SU-DHL-6 (cell line): ENCODE measurements around the gene MACC1.

ENCODE experiments used
- H2AFZ ChIP-seq: fragments of 200-600 bp; sonication (generic); 2 replicates; pipeline ENCODE4 v1.6.1; 2014; ENCODE audit warnings: low read depth, mild to moderate bottlenecking, moderate library complexity, mixed read lengths, antibody characterized with exemption, low read length; ENCODE audit not compliant: severe bottlenecking
- H3F3A ChIP-seq: fragments of 200-600 bp; shearing (Covaris generic); 2 replicates; pipeline ENCODE4 v1.6.0; 2016; ENCODE audit warnings: antibody characterized with exemption, mild to moderate bottlenecking; ENCODE audit not compliant: insufficient read depth
- H3K27ac ChIP-seq: fragments of 200-600 bp; sonication (generic); 2 replicates; pipeline ENCODE4 v1.5.1; 2016; ENCODE audit warnings: low read depth, mild to moderate bottlenecking, low read length, moderate library complexity, mixed read lengths
- H3K27me3 ChIP-seq: fragments of 200-600 bp; sonication (generic), shearing (Covaris generic); 2 replicates; pipeline ENCODE4 v1.6.0; 2014; ENCODE audit warnings: mild to moderate bottlenecking, low read length
- H3K36me3 ChIP-seq: fragments of 200-600 bp; sonication (generic); 2 replicates; pipeline ENCODE4 v1.6.1; 2014; ENCODE audit warnings: mild to moderate bottlenecking, low read length, mixed read lengths
- H3K4me2 ChIP-seq: fragments of 300-600, 200-600 bp; shearing (Covaris generic), sonication (generic); 2 replicates; pipeline ENCODE4 v1.6.0; 2014; ENCODE audit warnings: low read length, low read depth, mild to moderate bottlenecking; ENCODE audit not compliant: poor library complexity, severe bottlenecking
- H3K4me3 ChIP-seq: fragments of 200-600 bp; sonication (generic); 2 replicates; pipeline ENCODE4 v1.5.1; 2014; ENCODE audit warnings: antibody characterized with exemption, low read length, mild to moderate bottlenecking, mixed read lengths; ENCODE audit not compliant: insufficient read depth, poor library complexity, severe bottlenecking
- H3K79me2 ChIP-seq: fragments of 200-600 bp; sonication (generic); 2 replicates; pipeline ENCODE4 v1.6.1; 2014; ENCODE audit warnings: mild to moderate bottlenecking, low read length, moderate library complexity; ENCODE audit not compliant: insufficient read depth
- H3K9ac ChIP-seq: fragments of 200-600 bp; sonication (generic); 2 replicates; pipeline ENCODE4 v1.7.0; 2014; ENCODE audit warnings: mild to moderate bottlenecking, low read length
- H3K9me2 ChIP-seq: fragments of 200-600 bp; sonication (generic); replicated peaks from 2 replicates; pipeline ENCODE4 v1.6.1; 2014; ENCODE audit warnings: low read length; ENCODE audit not compliant: insufficient read depth
- H3K9me3 ChIP-seq: fragments of 200-600 bp; sonication (generic); 2 replicates; pipeline ENCODE4 v1.6.1; 2014; ENCODE audit warnings: low read length, mixed read lengths; ENCODE audit not compliant: insufficient read depth
- H4K20me1 ChIP-seq: fragments of 200-600 bp; sonication (generic); 2 replicates; pipeline ENCODE4 v1.6.1; 2014; ENCODE audit warnings: low read depth, mild to moderate bottlenecking, antibody characterized with exemption, low read length, moderate library complexity, mixed read lengths
- EZH2phosphoT487 ChIP-seq: fragments of 200-600 bp; sonication (generic), shearing (Covaris generic); conservative IDR thresholded peaks from 2 replicates; pipeline ENCODE4 v1.6.1; 2018; ENCODE audit warnings: mild to moderate bottlenecking, antibody characterized with exemption, low read length, moderate library complexity, mixed read lengths
- TF ChIP-seq, protein P1 (sequence below): fragments of 200-600 bp; sonication (generic); IDR thresholded peaks from one replicate; pipeline ENCODE4 v1.5.1; 2017; ENCODE audit warnings: antibody characterized with exemption, mild to moderate bottlenecking, low read length, moderate library complexity; ENCODE audit not compliant: insufficient read depth, poor library complexity, severe bottlenecking

Gene MACC1

DNA sequence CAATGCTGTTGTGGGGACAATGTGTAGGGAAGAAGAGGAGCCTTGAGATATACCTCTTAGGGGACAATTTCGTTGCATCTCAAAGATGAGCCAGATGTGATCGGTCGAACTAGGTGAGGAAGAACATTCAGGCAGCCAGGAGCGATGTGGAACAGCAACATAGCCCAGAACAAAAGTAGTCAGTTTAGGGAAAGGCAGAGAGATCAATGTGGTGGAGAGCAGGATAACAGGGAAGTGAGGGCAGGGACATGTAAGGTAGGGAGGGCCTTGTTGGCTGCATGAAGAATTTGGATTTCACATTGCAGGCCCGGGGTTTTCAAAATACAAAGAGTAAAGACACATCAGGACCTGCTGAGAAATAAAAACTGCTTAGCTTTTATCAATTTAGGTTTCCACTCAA lies 29.1 kb upstream of the MACC1 start:
- H3K36me3 ChIP-seq = no peaks in the 10 kb centered on the region
- no peak overlapping the region for H3K27ac ChIP-seq
- no peaks in the 10 kb centered on the region for H4K20me1 ChIP-seq
- no peaks in the 10 kb centered on the region for H3K9me2 ChIP-seq
- H3K9me3 ChIP-seq = no peaks in the 10 kb centered on the region
- H3F3A ChIP-seq = no peaks in the 10 kb centered on the region
- TF ChIP-seq, protein P1, sequence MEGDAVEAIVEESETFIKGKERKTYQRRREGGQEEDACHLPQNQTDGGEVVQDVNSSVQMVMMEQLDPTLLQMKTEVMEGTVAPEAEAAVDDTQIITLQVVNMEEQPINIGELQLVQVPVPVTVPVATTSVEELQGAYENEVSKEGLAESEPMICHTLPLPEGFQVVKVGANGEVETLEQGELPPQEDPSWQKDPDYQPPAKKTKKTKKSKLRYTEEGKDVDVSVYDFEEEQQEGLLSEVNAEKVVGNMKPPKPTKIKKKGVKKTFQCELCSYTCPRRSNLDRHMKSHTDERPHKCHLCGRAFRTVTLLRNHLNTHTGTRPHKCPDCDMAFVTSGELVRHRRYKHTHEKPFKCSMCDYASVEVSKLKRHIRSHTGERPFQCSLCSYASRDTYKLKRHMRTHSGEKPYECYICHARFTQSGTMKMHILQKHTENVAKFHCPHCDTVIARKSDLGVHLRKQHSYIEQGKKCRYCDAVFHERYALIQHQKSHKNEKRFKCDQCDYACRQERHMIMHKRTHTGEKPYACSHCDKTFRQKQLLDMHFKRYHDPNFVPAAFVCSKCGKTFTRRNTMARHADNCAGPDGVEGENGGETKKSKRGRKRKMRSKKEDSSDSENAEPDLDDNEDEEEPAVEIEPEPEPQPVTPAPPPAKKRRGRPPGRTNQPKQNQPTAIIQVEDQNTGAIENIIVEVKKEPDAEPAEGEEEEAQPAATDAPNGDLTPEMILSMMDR = no peak
- TF ChIP-seq EZH2phosphoT487 = no peak
- H2AFZ ChIP-seq = no peak overlapping the region
- H3K79me2 ChIP-seq = no peaks in the 10 kb centered on the region
- no peaks in the 10 kb centered on the region for H3K27me3 ChIP-seq
- no peak overlapping the region for H3K9ac ChIP-seq
- no peak overlapping the region for H3K4me3 ChIP-seq
- H3K4me2 ChIP-seq = no peak overlapping the region

GRCh38 chr7:20244334-20245120 lies 27.3 kb upstream of the MACC1 start:
- no peaks in the 10 kb centered on the region for H3K9me2 ChIP-seq

DNA sequence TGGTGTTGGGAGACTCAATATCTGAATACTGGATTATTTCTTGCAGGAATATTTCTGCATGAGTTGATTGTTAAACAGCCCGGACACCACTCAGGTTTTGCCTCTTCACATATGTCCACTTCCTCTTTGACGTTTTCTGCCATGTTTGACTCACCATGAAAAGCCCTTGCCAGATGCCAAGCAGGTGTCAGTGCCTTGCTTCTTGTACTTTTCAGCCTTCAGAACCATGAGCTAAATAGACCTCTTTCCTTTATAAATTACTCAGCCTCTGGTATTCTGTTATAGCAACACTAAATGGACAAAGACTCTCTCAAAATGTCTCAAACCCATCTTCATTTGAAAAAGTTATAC lies 24.7 kb upstream of the MACC1 start:
- H3K9me3 ChIP-seq = no peaks in the 10 kb centered on the region
- H3K79me2 ChIP-seq = no peaks in the 10 kb centered on the region
- H3F3A ChIP-seq = 0 out of 2 replicates have a peak, but pooled peaks cover 2% of the 10 kb centered on the region
- H3K36me3 ChIP-seq = no peaks in the 10 kb centered on the region
- H2AFZ ChIP-seq = no peak overlapping the region
- H3K9me2 ChIP-seq = no peaks in the 10 kb centered on the region
- H3K27ac ChIP-seq = no peak overlapping the region
- TF ChIP-seq, protein P1 = no peak
- TF ChIP-seq EZH2phosphoT487 = no peak
- H3K27me3 ChIP-seq = no peaks in the 10 kb centered on the region
- H4K20me1 ChIP-seq = no peaks in the 10 kb centered on the region
- H3K4me2 ChIP-seq = no peak overlapping the region
- no peak overlapping the region for H3K4me3 ChIP-seq
- H3K9ac ChIP-seq = no peak overlapping the region

More at GRCh38 chr7:20244334-20245120, 27.3 kb upstream of the MACC1 start:
- no peaks in the 10 kb centered on the region for H3F3A ChIP-seq
- H3K9me3 ChIP-seq = no peaks in the 10 kb centered on the region
- no peak overlapping the region for H2AFZ ChIP-seq
- TF ChIP-seq EZH2phosphoT487 = no peak
- TF ChIP-seq, protein P1 = no peak
- no peaks in the 10 kb centered on the region for H4K20me1 ChIP-seq
- H3K79me2 ChIP-seq = no peaks in the 10 kb centered on the region
- H3K9ac ChIP-seq = no peak overlapping the region
- H3K27me3 ChIP-seq = no peaks in the 10 kb centered on the region
- H3K36me3 ChIP-seq = no peaks in the 10 kb centered on the region
- H3K27ac ChIP-seq = no peak overlapping the region
- no peak overlapping the region for H3K4me3 ChIP-seq
- H3K4me2 ChIP-seq = no peak overlapping the region
